Smooth muscle cell (in vitro differentiated cells): ENCODE data around the gene GRIN3B. TPM values are rescaled to one million over a fixed set of nuclear protein-coding genes. Genes with fewer than 3 reads are reported as not detected.

ENCODE experiments used
- DNase-seq: peaks from one replicate; lab custom pipeline; 2025; ENCODE audit not compliant: unreplicated experiment; lab: John Stamatoyannopoulos, UW
- H2AFZ ChIP-seq: fragments of 200-600 bp; sonication (generic); 2 replicates; pipeline ENCODE4 v1.6.0; 2016; ENCODE audit warnings: antibody characterized with exemption, low read depth, mild to moderate bottlenecking
- H3F3A ChIP-seq: fragments of 200-600 bp; sonication (generic); 2 replicates; pipeline ENCODE4 v1.6.0; 2017; ENCODE audit warnings: antibody characterized with exemption, low read depth
- H3K27ac ChIP-seq: fragments of 200-600 bp; sonication (generic); 2 replicates; pipeline ENCODE4 v1.5.1; 2016; ENCODE audit warnings: low read depth, mild to moderate bottlenecking
- H3K27me3 ChIP-seq: fragments of 200-600 bp; sonication (generic); 2 replicates; pipeline ENCODE4 v1.6.1; 2016; ENCODE audit warnings: low read depth, mild to moderate bottlenecking
- H3K36me3 ChIP-seq: fragments of 200-600 bp; sonication (generic); 2 replicates; pipeline ENCODE4 v1.5.1; 2016; ENCODE audit warnings: low read depth
- H3K4me1 ChIP-seq: fragments of 200-600 bp; sonication (generic); 2 replicates; pipeline ENCODE4 v1.5.1; 2016; ENCODE audit warnings: low read depth
- H3K4me2 ChIP-seq: fragments of 200-600 bp; sonication (generic); 2 replicates; pipeline ENCODE4 v1.6.0; 2016; ENCODE audit warnings: mild to moderate bottlenecking
- H3K4me3 ChIP-seq: fragments of 200-600 bp; sonication (generic); 2 replicates; pipeline ENCODE4 v1.5.1; 2016; ENCODE audit warnings: mild to moderate bottlenecking
- H3K79me2 ChIP-seq: fragments of 200-600 bp; sonication (generic); 2 replicates; pipeline ENCODE4 v1.6.0; 2016; ENCODE audit warnings: low read depth, mild to moderate bottlenecking
- H3K9ac ChIP-seq: fragments of 200-600 bp; sonication (generic); 2 replicates; pipeline ENCODE4 v1.6.0; 2016; ENCODE audit warnings: low read depth
- H3K9me3 ChIP-seq: fragments of 200-600 bp; sonication (generic); replicated peaks from 2 replicates; pipeline ENCODE4 v1.5.1; 2016; ENCODE audit warnings: low read depth
- H4K20me1 ChIP-seq: fragments of 200-600 bp; sonication (generic); 2 replicates; pipeline ENCODE4 v1.6.0; 2016; ENCODE audit warnings: low read depth
- CTCF ChIP-seq: fragments of 200-600 bp; sonication (generic); IDR thresholded peaks from 2 replicates; pipeline ENCODE4 v1.5.1; 2017; ENCODE audit warnings: borderline replicate concordance, mild to moderate bottlenecking, antibody characterized with exemption; ENCODE audit not compliant: insufficient read depth, poor library complexity, severe bottlenecking
- WGBS: methylation state at CpG from one replicate; pipeline ENCODE4 v1.1.7; 2016; ENCODE audit warnings: low lambda C conversion rate; 5-methylcytosine and 5-hydroxymethylcytosine counted together
- polyA plus RNA-seq: library from polyadenylated mRNA; unstranded; fragments of >200 nt; fragmentation: Nextera tagmentation; extraction: Ambion mirVana; gene quantifications from 2 replicates; pipeline ENCODE4 v1.2.1, GENCODE V29; 2016
- total RNA-seq: library from RNA; depleted of rRNA; stranded (reverse); fragments of >200 nt; gene quantifications from 2 replicates; pipeline ENCODE4 v1.2.3, GENCODE V29; 2014

GRIN3B gene
- total and polyA plus RNA-seq, 2 experiments from 2014 or later, result 1.2 to 12.6 TPM

GRCh38 chr19:990746-991145, 9.5 kb upstream of the GRIN3B start:
- Histone ChIP-seq H4K20me1 (no peaks in the 10 kb centered on the region), H3F3A (no peaks in the 10 kb centered on the region), H2AFZ (no peak overlapping the region), H3K36me3 (no peaks in the 10 kb centered on the region), H3K27ac (no peak overlapping the region), H3K9ac (no peak overlapping the region), H3K27me3 (peaks cover under 1% of the 10 kb centered on the region), H3K4me3 (no peak overlapping the region), H3K79me2 (no peaks in the 10 kb centered on the region), H3K4me2 (no peak overlapping the region), H3K9me3 (no peaks in the 10 kb centered on the region), H3K4me1 (no peaks in the 10 kb centered on the region)
- DNase-seq, result no peak
- 98% methylated on average over 23 of the region's 23 CpGs for WGBS
- TF ChIP-seq CTCF, result no peak

GRCh38 chr19:991174-991931, 8.9 kb upstream of the GRIN3B start:
- DNase-seq, result peak; percentile 20
- Histone ChIP-seq H4K20me1 (no peaks in the 10 kb centered on the region), H3K79me2 (no peaks in the 10 kb centered on the region), H3K4me1 (peaks cover 5% of the 10 kb centered on the region), H3K36me3 (no peaks in the 10 kb centered on the region), H3F3A (no peaks in the 10 kb centered on the region), H3K9me3 (no peaks in the 10 kb centered on the region), H3K27me3 (peaks cover 4% of the 10 kb centered on the region), H3K4me3 (no peak overlapping the region), H3K27ac (no peak overlapping the region), H3K4me2 (no peak overlapping the region), H2AFZ (no peak overlapping the region), H3K9ac (no peak overlapping the region)
- WGBS, result 90% methylated on average over 24 of the region's 47 CpGs
- no peak for TF ChIP-seq CTCF

- WGBS, result 97% methylated on average over 34 of the region's 42 CpGs
- no peak overlapping the region for H3K27ac ChIP-seq
- no peak overlapping the region for H2AFZ ChIP-seq
- no peaks in the 10 kb centered on the region for H4K20me1 ChIP-seq
- H3K9me3 ChIP-seq, result no peaks in the 10 kb centered on the region
- no peaks in the 10 kb centered on the region for H3K36me3 ChIP-seq
- no peak for DNase-seq
- H3K4me1 ChIP-seq, result peaks cover 7% of the 10 kb centered on the region
- H3K4me2 ChIP-seq, result no peak overlapping the region
- TF ChIP-seq CTCF, result no peak
- no peaks in the 10 kb centered on the region for H3K79me2 ChIP-seq
- peaks cover 12% of the 10 kb centered on the region for H3K27me3 ChIP-seq
- H3K9ac ChIP-seq, result no peak overlapping the region
- H3F3A ChIP-seq, result no peaks in the 10 kb centered on the region
- H3K4me3 ChIP-seq, result no peak overlapping the region
Observed at GRCh38 chr19:991932-992669, 8.1 kb upstream of the GRIN3B start.
